IPS DF 4.7 (cell line): ENCODE results near the gene GRAMD4.
"Not testable (repeated sequence)": the region's sequence is repeated elsewhere in the genome, so short reads cannot be mapped to it uniquely, and the experiment has no call there.

Experiments
- DNase-seq: peaks from one replicate; pipeline ENCODE4 v3.0.0-alpha.2; 2013; ENCODE audit warnings: low spot score; ENCODE audit errors: extremely low read depth

GRAMD4 gene

GRCh38 chr22:46636221-46637002, 16.2 kb downstream of the GRAMD4 start:
- no peak for DNase-seq

GRCh38 chr22:46637711-46638600, 17.8 kb downstream of the GRAMD4 start:
- no peak for DNase-seq

GRCh38 chr22:46638601-46639431, 18.6 kb downstream of the GRAMD4 start:
- DNase-seq, result no peak

GRCh38 chr22:46639843-46640242, 19.7 kb downstream of the GRAMD4 start:
- DNase-seq, result no peak

- DNase-seq, result no peak
Observed at GRCh38 chr22:46640293-46641055, 20.3 kb downstream of the GRAMD4 start.

- DNase-seq, result no peak
Observed at GRCh38 chr22:46641811-46642266, 21.7 kb downstream of the GRAMD4 start.

GRCh38 chr22:46642840-46643480, 22.8 kb downstream of the GRAMD4 start:
- not testable (repeated sequence) for DNase-seq

- no peak for DNase-seq
Observed at GRCh38 chr22:46646531-46647215, 26.5 kb downstream of the GRAMD4 start.

GRCh38 chr22:46648225-46648820, 28.1 kb downstream of the GRAMD4 start:
- DNase-seq, result not testable (repeated sequence)

- DNase-seq, result no peak
Observed at GRCh38 chr22:46649141-46650077, 29.2 kb downstream of the GRAMD4 start.

- DNase-seq, result no peak
Observed at GRCh38 chr22:46650078-46650810, 30.1 kb downstream of the GRAMD4 start.

- no peak for DNase-seq
Observed at GRCh38 chr22:46651316-46651715, 31.1 kb downstream of the GRAMD4 start.

- no peak for DNase-seq
Observed at GRCh38 chr22:46652081-46652846, 32.1 kb downstream of the GRAMD4 start.

GRCh38 chr22:46652847-46653331, 32.7 kb downstream of the GRAMD4 start:
- DNase-seq, result no peak

- no peak for DNase-seq
Observed at GRCh38 chr22:46653596-46653995, 33.4 kb downstream of the GRAMD4 start.

GRCh38 chr22:46654426-46654825, 34.2 kb downstream of the GRAMD4 start:
- no peak for DNase-seq
